ENCODE data around the gene IL2. TPM values are rescaled to one million over a fixed set of nuclear protein-coding genes. Genes with fewer than 3 reads are reported as not detected.

IL2 gene
- total RNA-seq, 1 experiment from 2014 or later = not detected

Other genes starting within 250 kb of the IL2 start
- not detected in 2 replicates for gene ADAD1, start 77.7 kb downstream of the IL2 start, total RNA-seq (2014; rRNA removed; shearing (Covaris generic))
- gene IL21, start 164.3 kb upstream of the IL2 start, total RNA-seq (2014; rRNA removed; shearing (Covaris generic)) = not detected in 2 replicates

Measured in HT-29 (cell line).